GM19452 (cell line): ENCODE results near the gene TRPM2.

Experiments used
- ATAC-seq: cut with Tn5 transposase; IDR thresholded peaks from one replicate; pipeline ENCODE4 v1.9.1; 2021; ENCODE audit not compliant: unreplicated experiment

Gene TRPM2

DNA sequence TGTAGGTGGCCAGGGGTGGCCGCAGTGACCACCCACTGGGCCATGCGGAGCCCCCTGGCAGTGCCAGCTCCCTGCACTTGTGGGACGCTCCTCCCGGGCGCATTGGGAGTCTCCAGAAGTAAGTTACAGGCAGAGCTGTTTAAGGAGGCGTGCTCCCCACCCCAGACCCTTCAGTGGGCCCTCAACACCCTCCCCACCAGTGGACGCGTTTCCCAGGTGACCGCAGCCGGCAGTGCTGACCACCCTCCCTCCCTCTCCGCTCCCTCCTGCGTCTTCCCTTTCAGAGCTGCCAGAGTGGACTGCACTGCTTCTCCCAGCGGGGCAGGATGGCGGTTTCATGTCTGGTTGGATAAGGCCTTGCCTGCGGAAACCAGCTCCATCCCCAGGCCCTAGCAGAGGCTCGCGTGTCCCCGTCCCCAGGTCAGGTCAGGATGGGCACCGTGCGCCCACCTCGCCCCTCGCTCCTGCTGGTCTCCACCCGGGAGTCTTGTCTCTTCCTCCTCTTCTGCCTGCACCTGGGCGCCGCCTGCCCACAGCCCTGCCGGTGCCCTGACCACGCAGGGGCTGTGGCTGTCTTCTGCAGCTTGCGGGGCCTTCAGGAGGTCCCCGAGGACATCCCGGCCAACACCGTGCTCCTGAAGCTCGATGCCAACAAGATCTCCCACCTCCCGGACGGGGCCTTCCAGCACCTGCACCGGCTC lies 102.9 kb downstream of the TRPM2 start:
- peak; percentile 10 for ATAC-seq

DNA sequence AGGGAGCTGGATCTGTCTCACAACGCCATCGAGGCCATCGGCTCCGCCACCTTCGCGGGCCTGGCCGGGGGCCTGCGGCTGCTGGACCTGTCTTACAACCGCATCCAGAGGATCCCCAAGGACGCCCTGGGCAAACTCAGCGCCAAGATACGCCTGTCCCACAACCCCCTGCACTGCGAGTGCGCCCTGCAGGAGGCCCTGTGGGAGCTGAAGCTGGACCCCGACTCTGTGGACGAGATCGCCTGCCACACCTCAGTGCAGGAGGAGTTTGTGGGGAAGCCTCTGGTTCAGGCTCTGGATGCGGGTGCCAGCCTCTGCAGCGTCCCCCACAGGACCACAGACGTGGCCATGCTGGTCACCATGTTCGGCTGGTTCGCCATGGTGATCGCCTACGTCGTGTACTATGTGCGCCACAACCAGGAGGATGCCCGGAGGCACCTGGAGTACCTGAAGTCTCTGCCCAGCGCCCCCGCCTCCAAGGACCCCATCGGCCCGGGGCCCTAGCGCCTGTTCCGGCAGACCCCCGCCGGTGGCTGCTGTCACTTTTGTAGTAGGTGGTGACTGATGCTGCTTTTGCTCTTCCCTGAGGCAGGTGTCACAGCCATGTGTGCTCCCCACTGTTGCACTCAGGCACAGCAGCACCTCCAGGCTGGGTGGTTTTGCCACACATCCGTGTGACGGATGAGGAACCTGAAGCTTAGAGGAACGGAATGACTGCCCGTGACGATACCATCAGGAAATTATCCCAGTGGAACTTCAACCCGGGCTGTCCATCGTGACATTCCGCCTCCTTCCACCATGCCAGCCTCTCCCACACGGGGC lies 103.7 kb downstream of the TRPM2 start:
- ATAC-seq = no peak

DNA sequence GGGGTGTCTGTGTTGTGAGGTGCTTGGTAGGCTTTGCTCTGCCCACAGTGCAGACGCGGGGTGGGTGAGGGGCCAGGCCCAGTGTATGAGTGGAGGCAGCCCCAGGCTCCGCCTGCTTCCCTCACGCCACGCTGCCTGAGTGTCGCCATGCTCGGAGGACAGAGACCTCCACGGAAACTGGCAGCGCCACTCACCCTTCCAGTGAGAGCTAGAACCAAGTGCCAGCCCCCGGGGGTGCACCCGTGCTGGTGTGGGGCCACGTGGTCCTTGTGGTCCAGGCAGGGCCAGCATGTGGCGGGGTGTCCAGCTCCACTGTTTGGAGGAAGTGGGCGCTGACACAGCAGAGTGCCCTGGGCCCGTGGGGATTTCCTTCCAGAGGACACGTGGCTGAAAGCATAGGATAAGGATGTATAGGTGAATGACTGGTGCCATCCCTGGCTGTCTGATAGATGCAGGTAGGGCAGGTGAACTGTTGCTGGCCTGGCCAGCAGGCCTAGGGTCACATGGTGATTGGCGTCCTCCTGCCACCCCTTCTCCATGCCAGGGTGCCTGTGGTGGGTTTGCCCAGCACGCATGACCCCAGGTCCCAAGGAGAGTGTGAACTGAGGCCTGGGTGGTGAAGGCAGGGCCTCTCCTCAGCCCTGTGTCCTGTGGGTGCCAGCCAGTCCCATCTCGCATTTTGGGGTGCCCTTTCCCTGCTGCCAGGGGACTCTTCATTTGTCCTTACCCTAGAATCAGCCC lies 105.7 kb downstream of the TRPM2 start:
- ATAC-seq = no peak

DNA sequence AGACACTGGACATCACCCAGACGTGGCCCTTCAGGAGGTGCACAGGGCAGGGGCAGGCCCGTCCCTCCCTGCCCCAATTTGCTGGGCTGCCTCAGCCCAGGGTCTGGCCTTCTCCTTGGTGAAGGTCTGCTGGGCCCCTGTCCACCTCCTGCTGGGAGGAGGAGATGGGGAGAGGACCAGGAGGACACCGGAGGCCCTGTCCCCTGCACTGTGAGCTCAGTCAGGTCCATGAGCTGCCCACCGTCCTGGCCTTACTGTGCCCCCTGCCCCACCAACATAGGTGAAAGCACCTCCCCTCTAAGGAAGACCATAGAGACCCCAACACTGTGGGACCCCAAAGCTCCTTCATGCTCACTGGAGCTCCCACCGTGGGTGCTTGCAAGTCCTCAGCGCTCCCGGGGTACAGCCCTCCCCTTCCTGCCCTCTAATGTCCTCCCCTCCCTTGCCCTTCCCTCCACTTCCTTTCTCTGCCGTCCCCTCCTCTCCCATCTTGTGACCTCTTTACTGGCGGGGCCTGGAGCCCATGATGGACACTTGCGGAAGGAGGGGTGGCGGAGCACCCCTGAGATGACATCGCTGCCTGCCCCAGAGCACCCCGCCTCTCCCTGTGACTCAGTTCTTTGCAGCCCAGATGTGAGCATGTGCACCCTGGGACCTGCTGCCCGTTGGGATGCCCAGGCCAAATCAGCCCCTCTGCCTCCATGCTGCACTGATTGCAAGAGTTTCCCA lies 106.5 kb downstream of the TRPM2 start:
- ATAC-seq = no peak

GRCh38 chr21:44460441-44460755 lies 107.0 kb downstream of the TRPM2 start:
- ATAC-seq = no peak

DNA sequence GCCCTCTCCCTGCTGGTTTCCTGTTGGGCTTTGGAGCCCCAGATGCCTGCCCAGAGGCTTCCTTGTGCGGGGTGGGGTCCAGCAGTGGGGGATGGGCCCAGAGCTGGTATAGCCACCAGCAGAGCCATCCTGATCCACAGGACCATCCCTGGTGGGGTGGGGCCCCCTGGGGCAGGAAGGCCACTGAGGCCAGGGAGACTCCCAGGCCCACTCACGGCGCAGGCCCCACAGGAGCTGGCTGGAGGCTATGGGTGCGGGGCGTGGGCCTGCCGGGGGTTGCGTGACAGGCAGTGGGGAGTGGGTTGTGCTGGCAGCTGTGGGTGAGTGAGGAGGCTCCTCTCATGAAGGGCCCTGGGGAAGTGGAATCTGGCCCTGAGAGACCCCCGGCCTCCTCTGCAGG lies 107.6 kb downstream of the TRPM2 start:
- no peak for ATAC-seq

DNA sequence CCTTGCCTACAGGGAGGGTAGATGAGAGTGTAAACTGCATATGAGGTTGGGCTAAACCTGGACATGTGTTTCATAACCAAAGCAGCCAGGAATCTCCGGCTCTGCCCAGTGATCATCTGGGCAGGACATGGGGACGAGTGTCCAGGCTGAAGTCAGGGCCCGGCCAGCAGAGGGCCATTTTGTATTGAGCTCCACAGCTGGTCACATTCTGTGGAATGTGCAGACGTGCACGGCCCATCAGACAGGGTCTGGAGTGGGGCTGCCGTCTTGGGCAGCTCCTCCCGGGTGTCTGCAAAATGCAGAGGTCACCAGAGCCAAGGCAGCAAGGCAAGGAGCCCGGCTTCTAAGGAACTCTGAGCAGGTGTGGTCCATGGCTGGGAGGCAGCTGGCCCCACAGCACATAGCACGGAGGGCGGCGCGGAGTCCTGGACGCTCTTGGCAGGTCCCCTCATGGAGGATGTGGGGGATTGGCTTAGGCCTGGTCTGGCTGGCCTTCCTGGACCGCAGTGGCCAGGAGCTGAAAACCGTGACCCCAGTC lies 108.1 kb downstream of the TRPM2 start:
- ATAC-seq = no peak

GRCh38 chr21:44462086-44462833 lies 108.8 kb downstream of the TRPM2 start:
- no peak for ATAC-seq

DNA sequence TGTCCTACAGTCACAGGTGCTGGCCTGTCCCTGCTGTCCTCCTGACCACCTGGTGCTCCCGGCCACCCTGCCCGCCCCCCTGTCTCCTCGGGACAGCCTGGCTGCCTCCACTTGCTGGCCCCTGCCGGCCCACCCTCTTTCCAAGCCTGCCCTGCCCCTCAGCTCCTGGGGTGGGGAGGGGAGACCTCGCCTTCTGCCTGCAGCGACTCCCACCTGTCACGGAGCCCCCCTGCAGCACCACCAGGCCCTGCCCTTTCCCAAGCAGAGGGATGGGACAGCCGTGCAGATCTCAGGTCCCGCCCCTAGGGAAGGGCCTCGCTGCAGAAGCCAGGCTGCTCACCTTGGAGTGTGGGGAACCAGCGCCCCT lies 109.4 kb downstream of the TRPM2 start:
- no peak for ATAC-seq

- ATAC-seq = no peak
Measured at GRCh38 chr21:44463724-44464123, 110.3 kb downstream of the TRPM2 start.

DNA sequence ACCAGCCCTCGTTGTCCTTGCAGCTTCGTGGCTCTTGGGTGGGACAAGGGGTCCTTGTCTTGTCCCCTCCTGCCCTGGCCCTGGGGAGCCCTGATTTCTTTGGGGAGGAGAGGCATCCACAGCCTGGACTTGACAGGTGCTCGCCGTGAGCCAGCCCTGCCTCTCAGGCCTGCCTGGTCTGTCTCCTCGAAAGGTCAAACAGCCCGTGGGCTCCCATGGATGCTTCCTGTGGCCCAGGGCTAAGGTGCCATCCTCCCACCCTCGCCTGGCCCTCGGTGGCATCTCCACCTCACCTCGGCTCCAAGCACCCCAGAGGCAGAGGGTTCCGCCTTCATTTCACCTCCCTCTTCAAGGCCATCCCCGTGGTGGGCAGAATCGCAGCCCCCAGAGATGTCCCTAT lies 110.9 kb downstream of the TRPM2 start:
- no peak for ATAC-seq

- ATAC-seq = no peak
Measured at GRCh38 chr21:44466351-44466954, 113.0 kb downstream of the TRPM2 start.

DNA sequence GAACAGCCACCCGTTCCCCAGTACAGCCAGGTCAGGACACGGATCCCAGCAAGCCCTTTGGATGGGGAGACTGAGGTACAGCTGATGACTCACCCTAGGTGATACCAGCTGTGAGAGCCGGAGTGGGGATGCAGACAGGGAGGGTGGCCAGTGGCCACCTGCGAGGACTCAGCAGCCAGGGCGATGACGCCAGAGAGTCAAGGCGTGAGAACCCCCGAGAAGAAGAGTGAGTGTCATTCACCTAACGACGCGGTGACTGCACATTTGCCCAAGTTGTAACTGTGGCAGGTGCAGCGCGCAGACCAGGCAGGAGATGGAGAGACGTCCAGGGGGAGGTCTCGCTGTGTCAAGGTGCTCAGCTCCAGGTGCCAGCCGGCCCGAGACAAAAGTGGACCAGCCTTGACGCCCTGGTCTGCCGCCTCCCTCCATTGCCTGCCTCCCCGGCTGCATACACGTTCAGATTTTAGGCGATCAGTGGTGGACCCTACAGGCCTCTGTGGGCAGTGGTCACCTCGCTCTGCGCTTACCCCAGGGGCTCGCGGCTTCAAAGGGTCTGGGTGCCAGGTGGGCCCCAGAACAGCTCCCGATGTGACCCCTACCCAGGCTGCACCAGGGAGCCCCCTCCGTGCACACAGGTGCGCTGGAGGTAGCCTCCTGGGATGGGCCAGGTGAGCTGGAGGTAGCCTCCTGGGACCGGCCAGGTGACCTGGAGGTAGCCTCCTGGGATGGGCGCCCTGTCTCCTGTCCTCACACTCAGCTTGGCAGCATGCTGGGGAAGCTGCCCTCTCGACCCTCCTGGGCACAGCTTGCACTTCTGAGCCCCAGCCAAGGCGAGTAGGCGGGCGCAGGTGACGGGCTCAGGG lies 113.8 kb downstream of the TRPM2 start:
- no peak for ATAC-seq

GRCh38 chr21:44467859-44468195 lies 114.4 kb downstream of the TRPM2 start:
- no peak for ATAC-seq

DNA sequence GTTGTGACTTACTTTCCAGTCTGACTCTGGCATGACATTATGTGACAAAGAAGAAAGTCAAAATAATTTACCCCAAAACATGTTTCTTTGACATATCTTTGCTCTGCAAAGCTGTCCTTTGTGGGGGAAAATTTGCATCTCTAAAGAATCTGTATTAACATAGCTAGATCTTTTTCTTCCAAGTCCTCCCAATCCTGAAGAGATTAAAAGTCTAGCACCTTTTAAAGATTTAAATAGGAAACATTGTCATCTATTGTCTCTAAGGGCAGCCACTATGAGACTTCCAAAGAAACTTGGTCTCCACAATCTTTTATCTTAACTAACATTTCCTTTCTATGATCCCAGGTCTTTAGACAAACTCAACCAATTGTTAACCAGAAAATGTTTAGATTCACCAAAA lies 117.9 kb downstream of the TRPM2 start:
- ATAC-seq = no peak

DNA sequence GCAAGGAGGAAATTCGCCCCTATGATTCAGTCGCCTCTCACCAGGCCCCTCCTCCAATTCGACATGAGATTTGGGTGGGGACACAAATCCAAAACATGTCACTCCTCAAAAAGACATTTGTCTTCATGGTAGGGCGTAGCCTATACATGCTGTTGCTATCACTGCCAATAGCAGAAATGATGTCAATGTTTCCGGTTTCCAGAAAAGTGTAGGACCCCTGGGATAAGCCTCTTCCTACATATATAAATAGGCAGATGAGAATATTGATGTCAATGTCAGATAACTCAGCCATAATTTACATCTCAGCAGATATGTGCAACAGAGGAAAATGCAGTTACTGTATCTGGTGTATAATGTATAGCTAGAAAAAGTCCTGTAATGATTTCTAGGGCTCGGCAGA lies 118.6 kb downstream of the TRPM2 start:
- ATAC-seq = no peak

GRCh38 chr21:44473915-44474555 lies 120.6 kb downstream of the TRPM2 start:
- ATAC-seq = no peak

GRCh38 chr21:44475266-44475845 lies 121.9 kb downstream of the TRPM2 start:
- ATAC-seq = no peak
